Ishikawa (cell line): ENCODE data around the gene RAB27B.

Source experiments
- CEBPB ChIP-seq: IDR thresholded peaks from 2 replicates; pipeline ENCODE4 v1.6.1; 2012
- EP300 ChIP-seq: IDR thresholded peaks from 2 replicates; pipeline ENCODE4 v1.6.1; 2012; ENCODE audit warnings: borderline replicate concordance
- MAX ChIP-seq: IDR thresholded peaks from 2 replicates; pipeline ENCODE4 v1.6.1; 2012
- RAD21 ChIP-seq: IDR thresholded peaks from 2 replicates; pipeline ENCODE4 v1.6.1; 2012; ENCODE audit warnings: low read depth
- YY1 ChIP-seq: IDR thresholded peaks from 2 replicates; pipeline ENCODE4 v1.6.1; 2012; ENCODE audit warnings: low read depth

DNA sequence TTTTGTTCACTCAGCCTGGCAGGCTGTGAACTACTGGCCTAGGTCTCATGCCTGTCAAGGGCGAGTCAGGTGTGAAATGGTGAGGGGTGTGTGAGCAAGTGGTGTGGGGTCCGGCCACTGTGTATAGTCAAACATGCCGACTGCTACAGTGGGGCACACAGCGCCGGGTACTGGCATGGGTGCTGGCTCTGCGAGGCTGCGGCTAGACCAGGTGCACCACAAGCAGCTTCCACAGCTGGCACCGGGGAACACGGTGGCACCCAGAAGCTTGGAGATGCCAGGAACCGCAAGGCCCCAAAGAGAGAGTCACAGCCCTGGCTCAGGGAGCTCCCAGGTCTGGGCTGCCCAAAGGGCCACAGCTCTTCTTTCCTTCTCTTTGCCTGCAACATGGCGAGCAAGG, 81.3 kb downstream of the RAB27B start:
- TF ChIP-seq RAD21 (no peak), EP300 (no peak), MAX (no peak), CEBPB (no peak), YY1 (no peak)
